Measurements from ENCODE around the gene RPL7A. TPM values are rescaled to one million over a fixed set of nuclear protein-coding genes. Genes with fewer than 3 reads are reported as not detected.
A peak's percentile ranks its signal among the peaks of the same experiment; 100 is the strongest.

RPL7A gene
- total RNA-seq, 1 experiment from 2014 or later, result 2,895 TPM

DNA sequence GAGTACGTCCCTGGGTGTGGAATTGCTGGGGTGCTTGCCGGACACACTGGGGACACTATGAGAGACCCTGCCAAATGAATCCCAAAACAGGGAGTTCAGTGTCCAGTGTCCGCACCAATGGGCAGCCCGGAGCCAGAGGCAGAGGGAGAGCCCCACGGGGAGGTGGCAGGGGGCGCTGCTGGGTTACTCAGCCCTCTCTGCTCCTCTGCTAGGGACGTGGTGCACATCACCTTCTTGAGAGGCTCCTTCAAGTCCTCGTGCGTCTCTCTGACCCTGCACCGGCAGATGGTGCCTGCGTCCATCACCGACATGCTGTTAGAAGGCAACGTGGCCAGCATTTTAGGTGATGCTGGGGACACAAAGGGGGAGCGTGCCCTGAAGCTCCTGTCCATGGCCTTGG is 48.9 kb downstream of the RPL7A start:
- H3K9me3 Mint-ChIP-seq, result peaks cover 0 to 4% of the 10 kb centered on the region in 2 experiments; a peak in 1 of 5 replicates
- H3K27me3 Mint-ChIP-seq (ENCODE audit: low read depth), result peaks cover 24% of the 10 kb centered on the region

More for the DNA sequence above, 48.9 kb downstream of the RPL7A start:
- H3K4ac ChIP-seq (ENCODE audit: low read depth, low read length), result no peak overlapping the region
- no peak overlapping the region for H3K4me3 Mint-ChIP-seq
- peak; percentile 86 for DNase-seq
- H3K4me1 Mint-ChIP-seq, result peaks cover 0 to 3% of the 10 kb centered on the region in 2 experiments; a peak in 1 of 4 replicates
- H3K79me2 ChIP-seq (ENCODE audit: insufficient read depth, low read length), result no peaks in the 10 kb centered on the region
- H4K8ac ChIP-seq (replicated peaks; ENCODE audit: insufficient read length, low read depth, low read length), result no peak overlapping the region
- no peak overlapping the region for H3K23ac ChIP-seq (ENCODE audit: insufficient read length, low read depth, low read length)
- no peaks in the 10 kb centered on the region; a peak in 1 of 7 replicates for H3K36me3 Mint-ChIP-seq (ENCODE audit: insufficient read depth in 1 of 3, low read depth in 3 of 3)
- no peaks in the 10 kb centered on the region for H3K4me1 ChIP-seq (ENCODE audit: insufficient read depth, low read length)
- no peaks in the 10 kb centered on the region for H3K79me1 ChIP-seq (ENCODE audit: insufficient read depth, low read depth, low read length, poor library complexity, severe bottlenecking)
- no peaks in the 10 kb centered on the region for H3K27me3 ChIP-seq (ENCODE audit: insufficient read depth, low read length)
- H3K4me2 ChIP-seq (ENCODE audit: insufficient read depth, insufficient read length, low read length), result no peak overlapping the region
- no peaks in the 10 kb centered on the region for H3K9me3 ChIP-seq (ENCODE audit: control insufficient read depth, low read depth, low read length)
- H3K27ac ChIP-seq (ENCODE audit: insufficient read length, low read depth, low read length), result no peak overlapping the region
- TF ChIP-seq, protein P1, sequence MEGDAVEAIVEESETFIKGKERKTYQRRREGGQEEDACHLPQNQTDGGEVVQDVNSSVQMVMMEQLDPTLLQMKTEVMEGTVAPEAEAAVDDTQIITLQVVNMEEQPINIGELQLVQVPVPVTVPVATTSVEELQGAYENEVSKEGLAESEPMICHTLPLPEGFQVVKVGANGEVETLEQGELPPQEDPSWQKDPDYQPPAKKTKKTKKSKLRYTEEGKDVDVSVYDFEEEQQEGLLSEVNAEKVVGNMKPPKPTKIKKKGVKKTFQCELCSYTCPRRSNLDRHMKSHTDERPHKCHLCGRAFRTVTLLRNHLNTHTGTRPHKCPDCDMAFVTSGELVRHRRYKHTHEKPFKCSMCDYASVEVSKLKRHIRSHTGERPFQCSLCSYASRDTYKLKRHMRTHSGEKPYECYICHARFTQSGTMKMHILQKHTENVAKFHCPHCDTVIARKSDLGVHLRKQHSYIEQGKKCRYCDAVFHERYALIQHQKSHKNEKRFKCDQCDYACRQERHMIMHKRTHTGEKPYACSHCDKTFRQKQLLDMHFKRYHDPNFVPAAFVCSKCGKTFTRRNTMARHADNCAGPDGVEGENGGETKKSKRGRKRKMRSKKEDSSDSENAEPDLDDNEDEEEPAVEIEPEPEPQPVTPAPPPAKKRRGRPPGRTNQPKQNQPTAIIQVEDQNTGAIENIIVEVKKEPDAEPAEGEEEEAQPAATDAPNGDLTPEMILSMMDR (conservative IDR thresholded peaks at IDR 0.05), result peak; percentile 74
- no peak overlapping the region for H3T11ph ChIP-seq (ENCODE audit: low read length)
- no peak overlapping the region for H3K56ac ChIP-seq (ENCODE audit: insufficient read length, low read depth, low read length)
- no peak overlapping the region for H4K91ac ChIP-seq (ENCODE audit: insufficient read length, low read depth, low read length)
- no peak overlapping the region for H2BK120ac ChIP-seq (ENCODE audit: low read depth, low read length, poor library complexity, severe bottlenecking)
- no peak overlapping the region for H3K9ac ChIP-seq (ENCODE audit: extremely low read depth, insufficient read length, low read length)
- no peak overlapping the region for H2BK5ac ChIP-seq (ENCODE audit: insufficient read length, low read length)
- no CpG with 5 or more reads among the region's 14 CpGs for WGBS (ENCODE audit: extremely low coverage, insufficient read length, low lambda C conversion rate)
- no peak overlapping the region for H2BK20ac ChIP-seq (ENCODE audit: low read depth, low read length, poor library complexity, severe bottlenecking)
- H4K20me1 ChIP-seq (ENCODE audit: control insufficient read depth, insufficient read depth, insufficient read length), result no peaks in the 10 kb centered on the region
- H3K27ac Mint-ChIP-seq, result no peak overlapping the region; a peak in 1 of 7 replicates
- no peak overlapping the region for H4K5ac ChIP-seq (ENCODE audit: insufficient read length, low read depth, low read length)
- H2BK12ac ChIP-seq (ENCODE audit: insufficient read length, low read depth, low read length), result no peak overlapping the region
- no peak overlapping the region for H3K18ac ChIP-seq (ENCODE audit: insufficient read length, low read depth, low read length)
- no peak overlapping the region for H2AFZ ChIP-seq (ENCODE audit: low read length)
- no peak overlapping the region for H3K14ac ChIP-seq (ENCODE audit: insufficient read depth, low read length)
- no peak overlapping the region for H2BK15ac ChIP-seq (ENCODE audit: low read depth, low read length)
- H3K23me2 ChIP-seq (ENCODE audit: insufficient read length, low read depth, low read length, poor library complexity, severe bottlenecking), result no peaks in the 10 kb centered on the region
- H2AK5ac ChIP-seq (ENCODE audit: insufficient read length, low read length), result no peak overlapping the region
